Measurements from ENCODE around the gene RAMP3. TPM values are rescaled to one million over a fixed set of nuclear protein-coding genes. Genes with fewer than 3 reads are reported as not detected.

The RAMP3 gene
- total RNA-seq, 4 donors from 2014 or later: 31.9 to 66.5 (median 46.1) TPM

DNA sequence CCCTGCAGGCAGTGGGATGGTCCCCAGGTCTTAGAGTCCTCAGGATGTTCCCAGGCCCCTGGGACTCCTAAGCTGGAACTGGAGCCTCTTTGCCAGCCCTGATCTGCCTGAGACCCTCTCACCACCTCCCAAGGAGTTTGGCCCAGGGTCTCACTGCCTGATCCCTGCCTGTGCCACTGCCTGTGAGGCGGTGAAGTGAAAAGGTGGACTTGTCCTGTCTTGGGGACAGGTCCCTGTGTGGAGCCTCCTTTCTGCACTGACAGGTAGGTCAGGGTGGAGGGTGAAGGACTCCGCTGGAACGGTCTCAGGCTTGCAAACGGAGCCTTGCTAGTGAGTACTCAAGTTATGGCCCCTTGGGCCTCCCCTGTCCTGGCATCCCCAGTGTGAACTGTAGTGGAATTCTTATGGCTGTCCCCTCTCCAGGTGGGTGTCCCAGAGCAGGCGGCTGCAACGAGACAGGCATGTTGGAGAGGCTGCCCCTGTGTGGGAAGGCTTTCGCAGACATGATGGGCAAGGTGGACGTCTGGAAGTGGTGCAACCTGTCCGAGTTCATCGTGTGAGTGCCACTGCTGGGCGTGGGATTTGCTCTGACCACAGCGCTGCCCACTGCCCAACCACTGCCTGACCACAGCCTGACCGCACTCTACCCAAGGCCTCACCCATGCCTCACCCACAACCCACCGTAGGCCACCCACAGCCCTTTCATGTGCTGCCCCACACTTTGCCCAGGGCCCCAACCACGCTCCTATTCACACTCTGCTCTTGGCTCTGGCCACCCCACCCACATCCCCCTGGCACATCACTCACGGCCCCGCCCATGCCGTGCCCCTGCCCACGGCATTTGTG, 19.5 kb downstream of the RAMP3 start:
- no peaks in the 10 kb centered on the region for H3K36me3 ChIP-seq
- 87% methylated on average over 14 of the region's 19 CpGs; no CpG with 5 or more reads in 1 of the 2 donors for WGBS, 2 donors (ENCODE audit: low coverage in 1 of 2)
- no peak for ATAC-seq
- H3K4me3 ChIP-seq: no peak overlapping the region
- H3K27me3 ChIP-seq: peaks cover 30% of the 10 kb centered on the region
- TF ChIP-seq POLR2A (IDR thresholded peaks at IDR 0.05) (no peak), POLR2AphosphoS5 (IDR thresholded peaks at IDR 0.05) (no peak), EP300 (IDR thresholded peaks at IDR 0.05) (no peak)
- TF ChIP-seq, protein P1, sequence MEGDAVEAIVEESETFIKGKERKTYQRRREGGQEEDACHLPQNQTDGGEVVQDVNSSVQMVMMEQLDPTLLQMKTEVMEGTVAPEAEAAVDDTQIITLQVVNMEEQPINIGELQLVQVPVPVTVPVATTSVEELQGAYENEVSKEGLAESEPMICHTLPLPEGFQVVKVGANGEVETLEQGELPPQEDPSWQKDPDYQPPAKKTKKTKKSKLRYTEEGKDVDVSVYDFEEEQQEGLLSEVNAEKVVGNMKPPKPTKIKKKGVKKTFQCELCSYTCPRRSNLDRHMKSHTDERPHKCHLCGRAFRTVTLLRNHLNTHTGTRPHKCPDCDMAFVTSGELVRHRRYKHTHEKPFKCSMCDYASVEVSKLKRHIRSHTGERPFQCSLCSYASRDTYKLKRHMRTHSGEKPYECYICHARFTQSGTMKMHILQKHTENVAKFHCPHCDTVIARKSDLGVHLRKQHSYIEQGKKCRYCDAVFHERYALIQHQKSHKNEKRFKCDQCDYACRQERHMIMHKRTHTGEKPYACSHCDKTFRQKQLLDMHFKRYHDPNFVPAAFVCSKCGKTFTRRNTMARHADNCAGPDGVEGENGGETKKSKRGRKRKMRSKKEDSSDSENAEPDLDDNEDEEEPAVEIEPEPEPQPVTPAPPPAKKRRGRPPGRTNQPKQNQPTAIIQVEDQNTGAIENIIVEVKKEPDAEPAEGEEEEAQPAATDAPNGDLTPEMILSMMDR (IDR thresholded peaks at IDR 0.05): no peak
- no peak overlapping the region for H3K27ac ChIP-seq
- no peaks in the 10 kb centered on the region for H3K4me1 ChIP-seq
- H3K9me3 ChIP-seq: no peaks in the 10 kb centered on the region

DNA sequence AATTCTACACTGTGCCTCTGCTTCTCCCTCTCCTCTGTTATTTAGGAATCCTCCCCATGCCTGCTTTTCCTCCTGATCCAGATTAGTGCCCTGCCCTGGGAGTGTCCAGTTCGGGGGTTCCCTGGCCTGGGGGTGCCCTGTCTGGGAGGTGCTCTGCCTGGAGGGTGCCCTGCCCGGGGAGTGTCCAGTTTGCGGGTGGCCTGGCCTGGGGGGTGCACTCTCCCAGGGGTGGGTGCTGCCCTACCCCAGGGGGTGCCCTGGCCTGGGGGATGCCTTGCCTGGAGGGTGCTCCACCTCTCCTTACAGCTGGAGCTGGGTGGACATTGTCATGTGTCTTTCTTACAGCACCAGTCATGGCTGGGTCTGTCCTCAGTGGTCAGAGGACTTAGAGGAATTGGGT, 20.2 kb downstream of the RAMP3 start:
- no peak for ATAC-seq
- Histone ChIP-seq H3K4me1 (no peaks in the 10 kb centered on the region), H3K9me3 (no peaks in the 10 kb centered on the region), H3K27me3 (peaks cover 30% of the 10 kb centered on the region), H3K4me3 (no peak overlapping the region), H3K36me3 (no peaks in the 10 kb centered on the region), H3K27ac (no peak overlapping the region)
- TF ChIP-seq EP300 (IDR thresholded peaks at IDR 0.05): no peak
- no peak for TF ChIP-seq POLR2AphosphoS5 (IDR thresholded peaks at IDR 0.05)
- no peak for TF ChIP-seq POLR2A (IDR thresholded peaks at IDR 0.05)
- TF ChIP-seq, protein P1 (IDR thresholded peaks at IDR 0.05): no peak
- no CpG with 5 or more reads among the region's 3 CpGs for WGBS, 2 donors (ENCODE audit: low coverage in 1 of 2)

DNA sequence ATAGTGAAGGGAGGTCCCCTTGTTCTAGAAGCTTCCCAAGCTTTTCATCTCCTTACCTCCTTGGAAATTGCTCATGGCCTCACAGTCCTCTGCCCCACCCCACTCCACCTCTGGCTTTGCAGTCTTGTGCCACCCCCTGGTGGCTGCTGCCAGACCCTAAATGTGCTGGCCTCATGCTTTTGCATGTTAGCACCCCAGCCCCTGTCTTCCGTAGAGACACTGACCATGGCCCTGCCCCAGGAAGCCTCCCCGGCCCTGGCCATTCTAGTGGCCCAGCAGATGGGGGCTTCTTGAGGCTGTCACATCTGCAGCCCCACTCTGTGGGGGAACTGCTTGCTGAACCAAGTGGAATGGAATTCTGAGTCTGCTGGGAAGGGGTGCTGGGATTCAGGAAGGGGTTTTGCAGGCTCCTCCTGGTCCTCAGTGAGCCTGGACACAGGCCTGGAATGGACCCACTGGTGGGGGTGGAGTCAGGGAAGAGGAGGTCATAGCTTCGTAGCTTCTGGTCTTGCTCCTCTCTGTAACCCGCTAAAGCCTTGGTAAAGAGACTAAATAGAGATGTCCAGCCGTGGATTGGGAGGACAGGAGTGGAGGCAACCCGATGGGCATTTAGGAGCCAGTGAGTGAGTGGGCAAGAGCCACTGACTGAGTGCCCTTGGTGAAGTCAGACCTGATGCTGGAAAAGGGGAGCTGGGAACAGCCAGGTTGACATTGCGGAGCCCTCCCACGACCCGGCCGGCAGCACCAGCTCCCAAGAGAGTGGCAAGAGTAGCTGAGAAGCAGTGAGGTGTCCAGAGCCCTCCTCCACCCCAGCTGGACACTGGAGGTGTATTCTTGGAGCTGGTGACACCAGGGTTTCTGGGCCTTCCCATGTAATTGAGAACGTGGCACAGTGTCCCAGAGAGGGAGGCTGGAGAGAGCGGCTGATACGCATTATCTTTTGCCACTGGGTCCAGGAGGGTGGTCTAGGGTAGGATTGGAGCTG, 20.9 kb downstream of the RAMP3 start:
- H3K4me1 ChIP-seq: no peaks in the 10 kb centered on the region
- no peak for ATAC-seq
- no peaks in the 10 kb centered on the region for H3K9me3 ChIP-seq
- H3K27ac ChIP-seq: no peak overlapping the region
- 74 to 80% methylated on average over 3 to 5 of the region's 13 CpGs for WGBS, 2 donors (ENCODE audit: low coverage in 1 of 2)
- no peaks in the 10 kb centered on the region for H3K36me3 ChIP-seq
- peaks cover 30% of the 10 kb centered on the region for H3K27me3 ChIP-seq
- TF ChIP-seq EP300 (IDR thresholded peaks at IDR 0.05): no peak
- TF ChIP-seq POLR2A (IDR thresholded peaks at IDR 0.05): no peak
- TF ChIP-seq, protein P1 (IDR thresholded peaks at IDR 0.05): no peak
- TF ChIP-seq POLR2AphosphoS5 (IDR thresholded peaks at IDR 0.05): no peak
- H3K4me3 ChIP-seq: no peak overlapping the region

DNA sequence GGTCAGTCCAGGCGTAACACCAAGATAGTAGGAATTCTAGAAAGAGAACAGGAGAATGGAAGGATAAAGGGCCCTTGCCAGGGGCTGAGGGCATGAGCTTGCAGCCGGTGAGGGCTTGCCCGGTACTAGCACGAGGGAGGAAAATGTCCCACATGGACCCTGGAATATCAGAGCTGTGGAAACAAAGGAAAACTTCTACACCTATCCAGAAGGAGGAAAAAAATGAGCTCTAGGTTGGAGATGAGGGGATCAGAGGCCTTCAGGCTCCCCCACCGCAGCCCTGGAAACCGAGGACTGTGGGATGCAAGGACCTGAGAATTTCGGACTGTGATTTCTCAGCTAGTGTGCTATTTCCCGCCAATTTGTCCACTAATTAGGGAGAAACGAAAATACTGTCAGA, 22.1 kb downstream of the RAMP3 start:
- no peaks in the 10 kb centered on the region for H3K9me3 ChIP-seq
- no peak overlapping the region for H3K4me3 ChIP-seq
- H3K27ac ChIP-seq: no peak overlapping the region
- peaks cover 30% of the 10 kb centered on the region for H3K27me3 ChIP-seq
- no peaks in the 10 kb centered on the region for H3K36me3 ChIP-seq
- no peaks in the 10 kb centered on the region for H3K4me1 ChIP-seq
- TF ChIP-seq POLR2A (IDR thresholded peaks at IDR 0.05): no peak
- no peak for TF ChIP-seq POLR2AphosphoS5 (IDR thresholded peaks at IDR 0.05)
- TF ChIP-seq EP300 (IDR thresholded peaks at IDR 0.05): no peak
- TF ChIP-seq, protein P1 (IDR thresholded peaks at IDR 0.05): no peak
- no peak for ATAC-seq
- WGBS, 2 donors (ENCODE audit: low coverage in 1 of 2): 74 to 85% methylated on average over 4 to 7 of the region's 9 CpGs

Data from gastroesophageal sphincter (tissue), 4 donors.